Motor neuron (in vitro differentiated cells): ENCODE measurements around the gene LRRC55. TPM values are rescaled to one million over a fixed set of nuclear protein-coding genes. Genes with fewer than 3 reads are reported as not detected.

Experiments used
- ATAC-seq, 8 experiments: fragments of 200-7000 bp; cut with Tn5 transposase; replicated peaks in 6 of 8; 2 replicates each; pipeline ENCODE4 v1.8.0; 2021; ENCODE audit warnings: mild to moderate bottlenecking in 8 of 8, moderate library complexity in 8 of 8
- H3K27ac ChIP-seq, 2 donors: fragments of 250-450 bp; sonication (Bioruptor Pico); 2 replicates each; pipeline ENCODE4 v1.9.0; 2021; ENCODE audit warnings: antibody characterized with exemption in 2 of 2, mild to moderate bottlenecking in 2 of 2, moderate library complexity in 1 of 2
- H3K4me1 ChIP-seq, 2 donors: fragments of 250-450 bp; sonication (Bioruptor Pico); replicated peaks in 1 of 2; 2 replicates each; pipeline ENCODE4 v1.6.1; 2021; ENCODE audit warnings: antibody characterized with exemption in 2 of 2, mild to moderate bottlenecking in 2 of 2, moderate library complexity in 1 of 2
- H3K4me3 ChIP-seq, 5 donors: fragments of 250-450 bp; sonication (Bioruptor Pico); 2 replicates each; pipeline ENCODE4 v1.9.0; 2021; ENCODE audit warnings: antibody characterized with exemption in 5 of 5, mild to moderate bottlenecking in 5 of 5, moderate library complexity in 4 of 5
- WGBS, 10 experiments: fragments of 450-650 bp; shearing (Covaris generic); methylation state at CpG; one replicate each; pipeline ENCODE4 v1.0.0; 2022; 5-methylcytosine and 5-hydroxymethylcytosine counted together
- in situ Hi-C, 9 experiments: fragments of 400-800 bp; cut with MboI; loops; one replicate each; pipeline ENCODE4 v1.15.0; 2021; ENCODE audit warnings: low sequenced_read_pairs in 9 of 9, low pct_unique_long_range_greater_than_20kb in 2 of 9; ENCODE audit not compliant: unreplicated experiment in 9 of 9
- total RNA-seq, 8 experiments: library from RNA; unstranded; fragments of 300-600 nt; gene quantifications; 2 replicates each; pipeline versions ENCODE4 v1.2.3 to v1.2.4, GENCODE V29; 2022

LRRC55 gene
- total RNA-seq, 8 experiments from 2014 or later: 0.10 to 12.4 (median 5.7) TPM

- H3K4me1 ChIP-seq: peaks cover 14 to 15% of the 10 kb centered on the region in 2 donors
- 60 to 100% (median 90%) methylated on average over 1 to 4 of the region's 4 CpGs; no CpG with 5 or more reads in 1 of the 10 experiments for whole genome bisulfite sequencing, 10 experiments
- no peak for ATAC-seq
- in situ Hi-C loops: no loop called here
- no peak overlapping the region for H3K4me3 ChIP-seq
- H3K27ac ChIP-seq: no peak overlapping the region
Measured at GRCh38 chr11:57190548-57190947, 8.8 kb downstream of the LRRC55 start.

DNA sequence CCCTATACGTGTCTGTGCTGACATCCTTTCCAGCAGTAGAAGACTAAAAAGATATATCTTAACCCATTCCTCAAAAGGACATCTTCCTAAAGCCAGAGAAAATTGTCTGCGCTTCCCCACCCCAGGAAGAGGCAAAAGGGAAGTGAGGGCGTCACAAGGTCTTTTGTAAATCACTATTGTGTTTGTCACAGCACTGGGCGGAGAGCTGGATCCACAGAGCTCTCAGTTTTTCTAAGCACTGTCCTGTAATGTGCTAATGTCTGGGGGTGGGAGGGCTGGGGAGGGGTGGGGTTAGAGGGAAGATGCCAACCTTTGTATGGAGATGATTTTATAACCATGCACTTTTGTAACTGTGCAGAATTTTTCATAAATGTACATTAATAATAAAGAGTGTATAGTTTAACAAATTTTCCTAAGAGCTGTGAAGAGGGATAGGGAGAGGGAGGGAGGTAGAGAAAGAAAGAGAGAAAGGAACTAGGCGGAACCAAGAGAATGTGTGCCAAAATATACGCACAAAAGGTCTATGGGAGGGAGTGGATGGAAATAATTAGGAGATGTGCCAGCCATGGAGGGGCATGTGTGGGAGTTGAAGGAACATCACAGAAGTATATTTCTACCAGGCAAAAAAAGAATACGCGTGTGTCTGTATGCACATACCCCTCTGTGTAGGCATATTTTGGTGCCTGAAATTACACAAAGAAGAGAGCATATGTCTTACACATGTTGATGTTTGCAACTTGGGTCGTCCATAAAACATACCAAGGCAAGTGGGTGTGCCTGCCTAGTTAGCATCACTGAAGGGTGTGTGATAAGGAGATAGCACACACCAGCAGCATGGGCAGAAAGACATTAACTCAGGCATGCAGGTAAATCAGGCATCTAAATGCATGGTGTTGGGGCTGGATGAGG is 9.8 kb downstream of the LRRC55 start:
- WGBS, 10 experiments: 0 to 100% (median 30%) methylated on average over 1 to 7 of the region's 9 CpGs; no CpG with 5 or more reads in 1 of the 10 experiments
- peak; percentile 61 to 94 (median 86) for ATAC-seq
- in situ Hi-C loops: no loop called here

DNA sequence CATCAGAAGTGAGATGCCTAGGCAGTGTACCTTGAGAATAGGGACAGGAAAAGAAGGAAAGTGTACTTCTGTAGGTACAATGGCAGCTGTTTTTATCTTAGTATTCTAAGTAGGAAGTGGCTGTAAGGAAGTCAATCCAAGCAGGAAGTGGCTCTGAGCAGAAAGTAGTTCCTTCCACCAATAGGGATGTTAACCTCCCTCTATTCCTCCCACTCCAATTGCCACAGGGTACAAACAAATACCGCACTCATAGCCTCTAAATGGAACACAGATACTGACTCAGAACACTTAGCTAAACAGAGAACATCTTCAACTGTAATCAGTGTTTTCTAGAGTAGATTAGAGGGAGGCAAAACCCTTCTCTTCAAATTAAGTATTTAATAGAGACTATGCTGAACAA is 10.6 kb downstream of the LRRC55 start:
- Histone ChIP-seq H3K4me3 (no peak overlapping the region), H3K27ac (no peak overlapping the region), H3K4me1 (peaks cover 26% of the 10 kb centered on the region in 2 donors)
- in situ Hi-C loops: no loop called here
- WGBS, 10 experiments: 100% methylated on average over 1 of the region's 1 CpG; no CpG with 5 or more reads in 7 of the 10 experiments
- ATAC-seq: no peak

More for the DNA sequence above, 9.8 kb downstream of the LRRC55 start:
- Histone ChIP-seq H3K4me3 (no peak overlapping the region), H3K27ac (peak overlapping the region in 1 of 2 donors; percentile 13), H3K4me1 (peaks cover 19% of the 10 kb centered on the region in 2 donors)

DNA sequence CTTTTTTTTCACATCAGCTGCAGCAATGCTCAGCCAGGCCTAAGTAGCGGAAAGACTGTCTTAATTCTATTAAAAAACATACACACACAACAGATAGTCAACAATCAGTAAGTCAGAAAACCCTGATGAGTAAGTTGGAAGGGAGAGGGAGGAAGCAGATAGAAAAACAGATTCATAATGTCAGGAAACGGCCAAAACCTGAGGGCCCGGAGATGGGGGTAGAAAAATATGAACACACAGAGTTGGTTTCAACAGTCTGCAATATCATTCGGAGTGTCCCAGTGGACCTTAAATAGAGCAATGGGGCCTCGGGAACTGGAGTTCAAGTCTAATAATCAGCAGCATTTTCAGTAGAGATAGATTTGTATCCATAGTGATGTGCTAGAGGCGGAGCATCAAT is 14.8 kb downstream of the LRRC55 start:
- peak in 1 of 8 experiments; percentile 44 for ATAC-seq
- Histone ChIP-seq H3K27ac (no peak overlapping the region), H3K4me1 (peaks cover 36 to 44% of the 10 kb centered on the region in 2 donors), H3K4me3 (no peak overlapping the region)
- in situ Hi-C loops: no loop called here
- WGBS, 10 experiments: 28 to 100% (median 79%) methylated on average over 3 to 6 of the region's 6 CpGs

DNA sequence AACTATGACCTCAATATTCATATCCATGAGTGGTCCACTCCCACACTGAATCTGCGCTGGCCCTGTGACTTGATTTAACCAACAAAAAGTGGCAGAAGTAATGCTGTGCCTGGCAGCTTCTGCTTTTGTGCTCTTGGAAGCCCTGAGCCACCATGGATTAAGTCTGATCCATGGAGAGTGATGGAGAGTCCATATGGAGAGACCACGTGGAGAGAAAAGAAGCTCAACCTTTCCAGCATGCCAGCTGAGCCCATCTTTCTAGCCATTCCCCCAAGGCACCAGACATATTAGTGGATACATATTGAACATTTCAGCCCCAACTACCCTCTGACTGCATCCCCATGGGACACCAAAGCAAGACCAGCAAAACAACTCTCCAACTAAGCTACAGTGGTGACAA is 16.0 kb downstream of the LRRC55 start:
- H3K27ac ChIP-seq: no peak overlapping the region
- WGBS, 10 experiments: 19 to 100% (median 72%) methylated on average over 1 to 2 of the region's 2 CpGs; no CpG with 5 or more reads in 4 of the 10 experiments
- no peak overlapping the region for H3K4me3 ChIP-seq
- in situ Hi-C loops: no loop called here
- peaks cover 38 to 48% of the 10 kb centered on the region in 2 donors for H3K4me1 ChIP-seq
- ATAC-seq: no peak

DNA sequence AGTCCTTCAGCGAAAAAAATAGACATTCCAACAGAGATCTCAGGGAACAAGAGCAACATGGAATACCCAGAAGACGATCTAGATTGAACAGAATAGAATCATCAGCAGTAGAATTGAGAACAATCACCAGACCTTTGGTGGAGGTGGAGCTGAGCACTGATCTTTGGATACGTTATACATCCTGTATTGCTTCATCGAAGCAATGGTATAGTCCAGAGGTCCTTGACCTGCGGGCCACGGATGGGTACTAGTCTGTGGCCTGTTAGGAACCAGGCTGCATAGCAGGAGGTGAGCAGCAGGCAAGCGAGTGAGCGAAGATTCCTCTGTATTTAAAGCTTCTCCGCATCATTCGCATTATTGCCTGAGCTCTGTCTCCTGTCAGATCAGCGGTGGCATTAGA is 17.6 kb downstream of the LRRC55 start:
- H3K4me3 ChIP-seq: no peak overlapping the region
- H3K27ac ChIP-seq: no peak overlapping the region
- WGBS, 10 experiments: 45 to 90% (median 87%) methylated on average over 4 to 8 of the region's 11 CpGs; no CpG with 5 or more reads in 3 of the 10 experiments
- ATAC-seq: no peak
- H3K4me1 ChIP-seq: peaks cover 44 to 56% of the 10 kb centered on the region in 2 donors
- in situ Hi-C loops: no loop called here

GRCh38 chr11:57200917-57201316 is 19.2 kb downstream of the LRRC55 start:
- in situ Hi-C loops: no loop called here
- Histone ChIP-seq H3K4me3 (no peak overlapping the region), H3K27ac (peak overlapping the region in 1 of 2 donors; percentile 4), H3K4me1 (peaks cover 44 to 56% of the 10 kb centered on the region in 2 donors)
- peak in 1 of 8 experiments; percentile 12 for ATAC-seq
- WGBS, 10 experiments: 82 to 100% (median 91%) methylated on average over 1 to 6 of the region's 7 CpGs; no CpG with 5 or more reads in 5 of the 10 experiments

DNA sequence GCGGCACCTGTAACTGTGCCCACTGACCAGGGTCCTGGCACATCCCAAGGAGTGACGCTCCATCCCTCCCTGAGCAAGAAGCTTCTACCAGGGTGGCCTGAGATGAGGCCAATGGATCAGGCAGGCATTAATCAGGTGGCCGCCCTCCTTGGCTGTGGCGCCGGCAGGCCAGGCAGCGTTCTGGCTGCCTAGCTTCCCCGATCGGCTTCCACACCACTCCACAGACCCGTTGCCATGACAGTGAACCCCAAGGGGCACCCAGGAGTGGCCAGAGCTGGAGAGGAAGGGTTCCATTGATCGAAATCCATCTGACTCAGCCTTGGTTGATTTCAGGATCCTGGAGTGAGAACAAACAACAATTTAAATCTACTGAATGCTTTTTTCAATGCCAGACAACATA is 20.5 kb downstream of the LRRC55 start:
- peak in 5 of 8 experiments; percentile 29 to 65 (median 41) for ATAC-seq
- WGBS, 10 experiments: 60 to 98% (median 81%) methylated on average over 1 to 8 of the region's 10 CpGs; no CpG with 5 or more reads in 6 of the 10 experiments
- H3K4me3 ChIP-seq: no peak overlapping the region
- in situ Hi-C loops: no loop called here
- H3K27ac ChIP-seq: no peak overlapping the region
- peaks cover 32 to 45% of the 10 kb centered on the region in 2 donors for H3K4me1 ChIP-seq

DNA sequence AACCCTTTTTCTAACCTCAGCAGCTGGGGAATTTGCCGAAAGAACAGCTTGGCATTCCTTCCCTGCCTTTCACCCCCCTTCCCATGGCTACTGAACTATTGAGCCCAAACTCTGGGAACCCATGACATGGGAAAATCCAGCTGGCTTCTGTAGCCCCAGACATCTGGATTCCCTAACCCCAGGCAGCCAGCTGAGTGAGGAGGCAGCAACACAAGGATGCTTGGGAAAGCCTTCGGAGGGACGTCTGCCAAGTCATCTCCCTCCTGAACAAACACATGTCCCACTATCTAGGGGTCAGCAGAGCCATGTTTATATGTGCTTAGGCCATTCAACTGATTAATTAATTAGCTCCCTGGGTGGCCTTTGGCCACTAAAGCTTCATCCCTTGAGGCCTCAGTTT is 21.6 kb downstream of the LRRC55 start:
- in situ Hi-C loops: no loop called here
- WGBS, 10 experiments: 6 to 100% (median 30%) methylated on average over 1 to 3 of the region's 3 CpGs; no CpG with 5 or more reads in 3 of the 10 experiments

DNA sequence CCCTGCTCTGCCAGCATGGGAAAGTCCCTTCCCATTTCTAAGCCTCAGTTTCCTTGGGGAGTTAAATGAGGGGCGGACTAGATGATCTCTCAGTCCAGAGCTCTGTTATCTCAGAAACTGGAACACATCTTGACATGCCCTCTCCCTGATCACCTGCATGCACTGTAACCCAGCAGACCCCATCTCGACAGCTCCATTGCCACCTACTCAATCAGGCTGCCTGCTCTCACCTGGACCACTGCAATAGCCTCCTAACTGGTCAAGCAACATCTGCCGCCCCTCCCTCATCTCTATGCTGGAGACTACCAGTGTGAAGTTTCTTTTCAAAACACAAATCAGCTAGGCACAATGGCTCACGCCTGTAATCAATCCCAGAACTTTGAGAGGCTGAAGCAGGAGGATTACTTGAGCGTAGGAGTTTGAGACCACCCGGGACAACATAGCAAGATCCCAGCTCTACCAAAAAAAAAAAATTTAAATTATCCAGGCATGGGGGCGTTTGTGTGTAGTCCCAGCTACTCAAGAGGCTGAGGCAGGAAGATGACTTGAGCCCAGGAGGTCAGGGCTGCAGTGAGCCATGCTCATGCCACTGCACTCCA is 22.2 kb downstream of the LRRC55 start:
- Histone ChIP-seq H3K27ac (no peak overlapping the region), H3K4me1 (peaks cover 29 to 41% of the 10 kb centered on the region in 2 donors), H3K4me3 (no peak overlapping the region)
- ATAC-seq: no peak
- 18 to 100% (median 47%) methylated on average over 1 to 5 of the region's 7 CpGs; no CpG with 5 or more reads in 4 of the 10 experiments for WGBS, 10 experiments
- in situ Hi-C loops: no loop called here

More for the DNA sequence above, 21.6 kb downstream of the LRRC55 start:
- ATAC-seq: no peak
- H3K4me3 ChIP-seq: no peak overlapping the region
- H3K27ac ChIP-seq: no peak overlapping the region
- H3K4me1 ChIP-seq: peaks cover 29 to 42% of the 10 kb centered on the region in 2 donors

GRCh38 chr11:57205041-57205641 is 23.4 kb downstream of the LRRC55 start:
- H3K4me1 ChIP-seq: peaks cover 28 to 39% of the 10 kb centered on the region in 2 donors
- no peak overlapping the region for H3K27ac ChIP-seq
- no peak overlapping the region for H3K4me3 ChIP-seq
- WGBS, 10 experiments: 0 to 79% (median 30%) methylated on average over 1 to 3 of the region's 3 CpGs; no CpG with 5 or more reads in 4 of the 10 experiments
- ATAC-seq: peak in 4 of 8 experiments; percentile 42 to 97 (median 90)
- in situ Hi-C loops: no loop called here

DNA sequence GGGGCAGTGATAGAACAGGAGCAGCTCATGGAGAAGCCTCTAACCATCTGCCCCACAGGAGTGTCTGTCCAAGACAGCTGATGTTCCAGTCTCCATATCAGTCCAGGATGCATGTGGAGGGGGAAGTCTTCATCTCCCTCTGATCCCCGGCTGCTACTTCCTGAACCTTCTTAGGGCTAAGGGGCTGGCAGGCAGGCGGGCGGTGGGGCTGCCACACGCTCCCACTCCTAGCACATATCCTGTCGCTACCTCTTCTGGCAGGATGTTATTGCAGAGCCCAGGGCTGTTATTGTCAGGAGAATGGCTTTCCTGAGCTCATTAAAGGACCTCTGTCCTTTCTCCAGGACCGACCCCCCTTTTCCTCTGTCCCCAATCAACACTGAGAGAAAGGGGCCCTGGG is 25.4 kb downstream of the LRRC55 start:
- WGBS, 10 experiments: 93 to 100% (median 93%) methylated on average over 1 to 6 of the region's 6 CpGs; no CpG with 5 or more reads in 7 of the 10 experiments
- Histone ChIP-seq H3K4me3 (no peak overlapping the region), H3K4me1 (peaks cover 34 to 37% of the 10 kb centered on the region in 2 donors), H3K27ac (no peak overlapping the region)
- no peak for ATAC-seq
- in situ Hi-C loops: no loop called here

- peaks cover 49 to 56% of the 10 kb centered on the region in 2 donors for H3K4me1 ChIP-seq
- in situ Hi-C loops: no loop called here
- H3K27ac ChIP-seq: peak overlapping the region; percentile 13 to 56
Measured at GRCh38 chr11:57210781-57211180, 29.0 kb downstream of the LRRC55 start.

More at GRCh38 chr11:57210781-57211180, 29.0 kb downstream of the LRRC55 start:
- no peak overlapping the region for H3K4me3 ChIP-seq
- 0 to 60% (median 12%) methylated on average over 1 to 5 of the region's 7 CpGs; no CpG with 5 or more reads in 6 of the 10 experiments for WGBS, 10 experiments
- ATAC-seq: no peak
